MCF 10A (cell line): Measurements from ENCODE around the gene KAZN. TPM values are rescaled to one million over a fixed set of nuclear protein-coding genes. Genes with fewer than 3 reads are reported as not detected.
A peak's percentile ranks its signal among the peaks of the same experiment; 100 is the strongest.

Experiments
- BruUV-seq: library from RNA; stranded (reverse); fragments of 400-500 nt; replicated peaks from 2 replicates; lab custom pipeline; 2021; lab: Mats Ljungman, UMichigan
- CTCF ChIA-PET: fragments of 300-600 bp; sonication (Branson Sonifier 250); formaldehyde crosslinking; extraction: SDS; loops from one replicate; lab custom pipeline; 2021; ENCODE audit warnings: antibody characterized with exemption, inconsistent platforms; lab: Yijun Ruan, JAX
- POLR2A ChIA-PET: fragments of 300-600, 350-650 bp; sonication (Branson Sonifier 250); formaldehyde crosslinking; extraction: SDS; loops from one replicate; lab custom pipeline; 2020; ENCODE audit warnings: antibody characterized with exemption, inconsistent platforms; lab: Yijun Ruan, JAX
- DNase-seq: peaks from one replicate; pipeline ENCODE4 v3.0.0-alpha.2; 2018; ENCODE audit not compliant: unreplicated experiment
- H3K27ac Mint-ChIP-seq: one replicate; pipeline ENCODE4 v1.8.0; 2022; ENCODE audit warnings: mild to moderate bottlenecking, low read depth, mixed read lengths; ENCODE audit not compliant: unreplicated experiment
- H3K27me3 Mint-ChIP-seq: one replicate; pipeline ENCODE4 v1.8.0; 2022; ENCODE audit warnings: mixed read lengths; ENCODE audit not compliant: insufficient read depth, unreplicated experiment
- H3K36me3 Mint-ChIP-seq: one replicate; pipeline ENCODE4 v1.8.0; 2022; ENCODE audit warnings: mild to moderate bottlenecking, moderate library complexity, mixed read lengths; ENCODE audit not compliant: insufficient read depth, unreplicated experiment
- H3K4me1 Mint-ChIP-seq: one replicate; pipeline ENCODE4 v1.8.0; 2022; ENCODE audit warnings: mixed read lengths; ENCODE audit not compliant: insufficient read depth, unreplicated experiment
- H3K4me3 Mint-ChIP-seq: one replicate; pipeline ENCODE4 v1.8.0; 2022; ENCODE audit warnings: mild to moderate bottlenecking, moderate library complexity, mixed read lengths; ENCODE audit not compliant: unreplicated experiment
- H3K9me3 Mint-ChIP-seq: one replicate; pipeline ENCODE4 v1.8.0; 2022; ENCODE audit warnings: mixed read lengths; ENCODE audit not compliant: unreplicated experiment
- CTCF ChIP-seq: fragments of 200-600 bp; IDR thresholded peaks from one replicate; pipeline ENCODE4 v1.8.0; 2022; ENCODE audit warnings: antibody characterized with exemption, mild to moderate bottlenecking; ENCODE audit not compliant: unreplicated experiment
- intact Hi-C: fragments of 100-400 bp; cut with micrococcal nuclease; formaldehyde crosslinking; loops from 2 replicates; pipeline ENCODE4 v1.14.1; 2022
- total RNA-seq: library from RNA; stranded (reverse); gene quantifications from 2 replicates; pipeline ENCODE4 v1.2.3, GENCODE V29; 2022

The KAZN gene
- total RNA-seq, 1 experiment from 2014 or later: 3.3 TPM

GRCh38 chr1:15034656-15035055 is 436.2 kb downstream of the KAZN start:
- Mint-ChIP-seq H3K27me3 (no peaks in the 10 kb centered on the region), H3K27ac (no peak overlapping the region), H3K9me3 (no peaks in the 10 kb centered on the region), H3K4me3 (no peak overlapping the region), H3K4me1 (no peaks in the 10 kb centered on the region), H3K36me3 (no peaks in the 10 kb centered on the region)
- CTCF ChIA-PET: interaction anchor here (0.6 to 2.6 kb wide), 2 partner anchors 12 to 1205 kb away, joined by 3 to 15 read pairs; no protein-coding TSS in a partner anchor
- no peak for TF ChIP-seq CTCF
- intact Hi-C loops: no loop called here
- POLR2A ChIA-PET: interaction anchor here (0.6 to 0.7 kb wide), 2 partner anchors 934 to 1418 kb away, joined by 3 to 5 read pairs; no protein-coding TSS in a partner anchor
- BruUV-seq: no TSS peak
- no peak for DNase-seq

GRCh38 chr1:15035236-15035635 is 436.8 kb downstream of the KAZN start:
- POLR2A ChIA-PET: interaction anchor here (0.7 kb wide), 1 partner anchor 934 kb away, joined by 3 read pairs; no protein-coding TSS in a partner anchor
- TF ChIP-seq CTCF: no peak
- Mint-ChIP-seq H3K9me3 (no peaks in the 10 kb centered on the region), H3K4me1 (no peaks in the 10 kb centered on the region), H3K27me3 (no peaks in the 10 kb centered on the region), H3K36me3 (no peaks in the 10 kb centered on the region), H3K27ac (no peak overlapping the region), H3K4me3 (no peak overlapping the region)
- intact Hi-C loops: no loop called here
- no TSS peak for BruUV-seq
- DNase-seq: no peak
- CTCF ChIA-PET: interaction anchor here (0.8 to 2.6 kb wide), 2 partner anchors 12 to 63 kb away, joined by 3 to 15 read pairs; no protein-coding TSS in a partner anchor

GRCh38 chr1:15036101-15036500 is 437.6 kb downstream of the KAZN start:
- TF ChIP-seq CTCF: no peak
- ChIA-PET CTCF (interaction anchor here (0.6 to 2.8 kb wide), 3 partner anchors 9 to 982 kb away, joined by 3 to 23 read pairs (median 3); no protein-coding TSS in a partner anchor), POLR2A (no interaction called here)
- DNase-seq: no peak
- BruUV-seq: no TSS peak
- intact Hi-C loops: no loop called here
- Mint-ChIP-seq H3K4me1 (no peaks in the 10 kb centered on the region), H3K36me3 (no peaks in the 10 kb centered on the region), H3K9me3 (no peaks in the 10 kb centered on the region), H3K4me3 (no peak overlapping the region), H3K27me3 (no peaks in the 10 kb centered on the region), H3K27ac (no peak overlapping the region)

GRCh38 chr1:15038232-15039016 is 439.9 kb downstream of the KAZN start:
- POLR2A ChIA-PET: no interaction called here
- no peaks in the 10 kb centered on the region for H3K36me3 Mint-ChIP-seq
- H3K4me3 Mint-ChIP-seq: no peak overlapping the region
- no peak overlapping the region for H3K27ac Mint-ChIP-seq
- DNase-seq: peak; percentile 54
- intact Hi-C loops: no loop called here
- no peaks in the 10 kb centered on the region for H3K9me3 Mint-ChIP-seq
- no peaks in the 10 kb centered on the region for H3K4me1 Mint-ChIP-seq
- no TSS peak for BruUV-seq
- no peaks in the 10 kb centered on the region for H3K27me3 Mint-ChIP-seq
- CTCF ChIA-PET: interaction anchor here (0.6 to 2.8 kb wide), 7 partner anchors 9 to 1293 kb away, joined by 3 to 23 read pairs (median 3); no protein-coding TSS in a partner anchor
- peak; percentile 27 for TF ChIP-seq CTCF
